NCI-H1417 treated with DMSO at 0.1 percent for 48 hours (cell line): ENCODE results near the gene ATP6V0D1.
"Not testable (repeated sequence)": the region's sequence is repeated elsewhere in the genome, so short reads cannot be mapped to it uniquely, and the experiment has no call there.

Source experiments
- DNase-seq: peaks from one replicate; lab custom pipeline; 2025; lab: John Stamatoyannopoulos, UW

Gene ATP6V0D1

GRCh38 chr16:67480833-67481560 lies at the start of gene ATP6V0D1:
Gene ATP6V0D1, minus strand, starts transcription at chr16:67481157. Its CDS starts 71 bp downstream, at chr16:67481086.
- peak; percentile 81 for DNase-seq

- DNase-seq, result no peak
Measured at GRCh38 chr16:67530013-67530939, 49.3 kb upstream of the ATP6V0D1 start.

- DNase-seq, result no peak
Measured at GRCh38 chr16:67529582-67530012, 48.6 kb upstream of the ATP6V0D1 start.

- no peak for DNase-seq
Measured at GRCh38 chr16:67528870-67529581, 48.1 kb upstream of the ATP6V0D1 start.

GRCh38 chr16:67528222-67528869 lies 47.4 kb upstream of the ATP6V0D1 start, which contains the start of gene RIPOR1:
Gene RIPOR1, plus strand, starts transcription at chr16:67528829. Its CDS starts 9,618 bp downstream, at chr16:67538447.
- no peak for DNase-seq

- no peak for DNase-seq
Measured at GRCh38 chr16:67526149-67526791, 45.3 kb upstream of the ATP6V0D1 start.

- no peak for DNase-seq
Measured at GRCh38 chr16:67525176-67525860, 44.4 kb upstream of the ATP6V0D1 start.

- peak; percentile 32 for DNase-seq
Measured at GRCh38 chr16:67521095-67521804, 40.3 kb upstream of the ATP6V0D1 start.

GRCh38 chr16:67519242-67519641 lies 38.3 kb upstream of the ATP6V0D1 start:
- no peak for DNase-seq

GRCh38 chr16:67518676-67519075 lies 37.7 kb upstream of the ATP6V0D1 start:
- DNase-seq, result no peak

GRCh38 chr16:67517661-67518423 lies 36.9 kb upstream of the ATP6V0D1 start:
- no peak for DNase-seq

GRCh38 chr16:67517155-67517445 lies 36.1 kb upstream of the ATP6V0D1 start:
- DNase-seq, result no peak

GRCh38 chr16:67516296-67517154 lies 35.6 kb upstream of the ATP6V0D1 start:
- DNase-seq, result no peak

GRCh38 chr16:67514382-67514828 lies 33.4 kb upstream of the ATP6V0D1 start:
- DNase-seq, result no peak

- not testable (repeated sequence) for DNase-seq
Measured at GRCh38 chr16:67513892-67514291, 32.9 kb upstream of the ATP6V0D1 start.

- DNase-seq, result no peak
Measured at GRCh38 chr16:67509016-67509415, 28.1 kb upstream of the ATP6V0D1 start.

GRCh38 chr16:67506468-67506867 lies 25.5 kb upstream of the ATP6V0D1 start:
- no peak for DNase-seq
